GM21381 (cell line): Measurements from ENCODE around the gene BPGM.
"Not testable (repeated sequence)": the region's sequence is repeated elsewhere in the genome, so short reads cannot be mapped to it uniquely, and the experiment has no call there.

Source experiments
- ATAC-seq: cut with Tn5 transposase; IDR thresholded peaks from one replicate; pipeline ENCODE4 v1.9.1; 2021; ENCODE audit warnings: mild to moderate bottlenecking, moderate library complexity; ENCODE audit not compliant: unreplicated experiment

The BPGM gene

DNA sequence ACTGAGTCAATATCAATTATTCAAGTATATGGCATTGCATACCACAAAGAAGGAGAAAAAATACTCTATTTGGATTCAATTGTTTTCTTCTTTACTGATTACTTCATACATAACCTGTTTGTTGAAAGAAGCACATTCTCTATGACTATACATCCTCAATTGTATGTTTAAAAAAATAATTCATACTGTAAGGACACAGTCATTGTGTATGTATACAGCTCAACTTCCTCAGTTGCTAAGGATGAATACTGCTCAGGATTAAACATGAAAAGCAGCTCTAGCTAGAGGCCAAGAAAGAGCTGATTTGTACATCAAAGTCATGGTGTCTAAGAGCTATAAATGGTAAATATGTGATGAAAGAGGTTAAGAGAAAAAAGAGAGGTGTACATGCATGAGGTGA lies 15.8 kb upstream of the BPGM start:
- no peak for ATAC-seq

DNA sequence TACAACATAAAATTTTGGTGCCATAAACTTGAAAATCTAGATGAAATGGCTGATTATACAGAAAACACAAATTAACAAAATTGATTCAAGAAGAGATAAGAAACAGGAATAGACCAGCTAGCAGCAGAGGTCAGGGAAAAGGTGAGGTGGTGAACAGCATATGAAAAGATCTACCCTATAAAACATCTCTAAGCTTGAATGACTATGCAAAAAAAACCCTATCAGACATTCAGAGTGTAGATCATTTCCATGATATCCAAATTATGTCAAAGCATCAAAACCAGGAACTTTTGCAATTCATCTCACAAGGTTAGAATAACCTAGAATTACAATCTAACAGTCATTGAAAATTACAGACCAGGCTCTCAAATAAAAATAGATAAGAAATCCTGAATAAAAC lies 14.6 kb upstream of the BPGM start:
- ATAC-seq: no peak

DNA sequence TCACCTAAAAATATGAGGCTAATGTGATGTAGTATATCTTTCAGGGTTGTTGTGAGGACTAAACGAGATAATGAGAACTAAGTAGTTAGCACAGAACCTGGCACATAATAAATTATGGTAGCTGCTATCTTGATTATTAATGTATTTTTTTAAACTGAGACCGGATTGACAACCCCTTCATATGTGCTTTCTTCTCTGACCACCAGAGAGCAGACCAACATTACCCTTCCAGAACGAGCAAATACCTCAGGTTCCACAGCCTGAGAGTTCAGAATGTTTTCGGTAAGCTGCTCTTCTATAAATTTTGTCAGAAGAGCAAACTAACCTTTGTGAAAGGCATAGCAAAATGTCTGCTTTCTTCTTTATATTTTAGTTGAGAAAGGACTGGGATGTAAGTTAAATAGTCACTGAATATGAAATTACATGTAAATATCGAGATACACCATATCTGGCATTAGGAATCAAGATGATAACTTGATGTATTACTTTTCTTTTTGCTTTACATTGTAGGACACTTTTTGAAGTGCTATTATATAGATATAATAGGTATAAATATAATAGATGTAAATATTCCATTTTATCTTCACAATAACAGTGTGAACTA lies 13.6 kb upstream of the BPGM start:
- no peak for ATAC-seq

- peak; percentile 91 for ATAC-seq
Measured at GRCh38 chr7:134636008-134636449, 10.6 kb upstream of the BPGM start.

DNA sequence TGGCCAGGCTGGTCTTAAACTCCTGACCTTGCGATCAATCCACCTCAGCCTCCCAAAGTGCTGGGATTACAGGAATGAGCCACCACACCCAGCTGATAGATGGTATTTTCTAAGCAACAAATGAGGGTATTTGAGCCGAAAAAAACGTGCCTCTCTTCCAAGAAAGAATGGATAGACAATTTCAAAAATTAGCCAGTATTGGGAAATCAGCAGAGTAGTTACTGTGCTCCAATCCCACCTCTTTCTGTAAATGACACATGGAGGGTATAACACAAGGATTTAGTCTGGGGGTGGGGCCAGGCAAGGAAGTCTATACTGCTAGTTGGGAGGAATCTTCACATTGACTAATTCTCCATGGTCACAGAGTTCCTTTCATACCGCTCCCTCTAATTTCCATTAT lies 9.2 kb upstream of the BPGM start:
- no peak for ATAC-seq

DNA sequence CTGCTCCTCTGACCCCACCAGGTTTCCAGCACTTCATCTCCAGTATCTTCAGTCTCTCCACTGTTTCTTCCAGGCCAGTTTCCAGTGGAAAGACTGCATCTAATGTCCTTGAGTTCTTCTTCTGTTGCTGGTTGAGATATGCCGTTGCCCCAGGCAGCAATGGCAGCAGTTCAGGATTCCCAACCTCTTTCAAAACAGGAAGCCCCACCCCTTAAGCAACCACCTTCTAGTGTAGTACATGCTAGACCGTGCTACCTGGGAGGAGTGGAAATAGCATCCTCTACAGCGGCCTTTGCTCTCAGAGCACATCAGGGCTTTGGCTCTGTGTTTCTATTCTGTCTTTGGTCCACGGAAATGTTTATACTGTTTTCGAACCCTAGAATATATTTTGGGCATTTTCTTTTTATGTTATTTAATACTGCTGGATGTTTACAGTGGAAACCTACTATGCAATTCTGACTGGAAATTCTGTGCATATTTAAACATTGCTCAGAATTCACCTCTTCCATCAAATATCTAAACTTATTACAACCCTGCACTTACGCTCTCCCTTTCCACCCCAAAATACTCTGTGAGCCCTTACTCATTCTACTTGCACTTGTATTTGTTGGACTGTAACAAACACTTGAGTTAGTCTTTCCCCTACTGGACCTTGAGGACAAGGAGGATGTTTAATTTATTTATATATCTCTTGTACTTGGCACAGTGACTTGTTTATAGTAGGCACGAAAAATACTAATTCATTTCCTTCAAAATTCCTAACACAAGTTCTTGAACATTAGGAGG lies 8.5 kb upstream of the BPGM start:
- ATAC-seq: no peak

DNA sequence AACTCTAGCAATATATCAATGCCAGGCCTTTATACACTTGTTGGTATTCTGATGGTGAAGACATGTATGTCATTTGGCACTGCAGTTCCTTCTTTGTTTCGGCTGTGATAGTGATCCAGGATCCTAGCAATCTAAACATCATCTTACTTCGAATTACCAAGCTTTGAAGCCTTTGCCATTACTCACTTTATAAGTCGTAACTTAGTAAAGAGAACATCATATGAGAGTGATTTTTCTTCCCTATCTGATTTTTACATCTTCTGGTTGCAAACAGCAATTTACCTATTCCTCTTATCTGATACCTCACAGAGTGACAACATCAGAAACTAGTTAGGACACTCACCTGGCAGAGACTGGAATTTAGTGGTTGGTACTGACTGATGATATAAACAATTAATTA lies 7.6 kb upstream of the BPGM start:
- no peak for ATAC-seq

DNA sequence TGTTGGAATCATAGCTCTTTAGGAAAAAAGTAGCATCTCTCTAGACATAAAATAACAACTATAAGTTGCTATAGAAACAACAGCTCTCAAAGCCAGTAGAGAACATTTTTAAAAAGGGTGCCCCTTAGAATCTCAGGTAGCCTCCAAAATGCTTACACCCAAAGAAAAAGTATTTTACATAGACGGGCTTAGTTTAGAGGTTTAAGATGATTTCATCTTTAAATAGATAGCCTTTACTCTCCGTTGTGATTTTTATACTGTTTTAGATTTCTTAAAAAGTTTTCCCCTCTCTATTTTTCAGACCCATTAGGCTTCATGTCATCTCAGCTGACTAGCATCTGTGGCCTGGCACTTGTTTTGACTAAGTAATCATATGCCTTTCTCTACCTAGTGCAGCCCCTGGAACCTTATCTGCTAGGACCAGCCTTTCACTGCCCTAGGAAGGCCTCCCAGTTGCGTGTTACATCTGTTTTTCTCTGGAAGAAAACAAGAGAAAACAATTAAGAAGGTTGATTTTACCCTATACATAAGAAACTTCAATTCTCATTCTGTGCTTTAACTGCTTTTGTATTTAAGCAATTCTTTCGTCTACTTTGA lies 6.9 kb upstream of the BPGM start:
- no peak for ATAC-seq

DNA sequence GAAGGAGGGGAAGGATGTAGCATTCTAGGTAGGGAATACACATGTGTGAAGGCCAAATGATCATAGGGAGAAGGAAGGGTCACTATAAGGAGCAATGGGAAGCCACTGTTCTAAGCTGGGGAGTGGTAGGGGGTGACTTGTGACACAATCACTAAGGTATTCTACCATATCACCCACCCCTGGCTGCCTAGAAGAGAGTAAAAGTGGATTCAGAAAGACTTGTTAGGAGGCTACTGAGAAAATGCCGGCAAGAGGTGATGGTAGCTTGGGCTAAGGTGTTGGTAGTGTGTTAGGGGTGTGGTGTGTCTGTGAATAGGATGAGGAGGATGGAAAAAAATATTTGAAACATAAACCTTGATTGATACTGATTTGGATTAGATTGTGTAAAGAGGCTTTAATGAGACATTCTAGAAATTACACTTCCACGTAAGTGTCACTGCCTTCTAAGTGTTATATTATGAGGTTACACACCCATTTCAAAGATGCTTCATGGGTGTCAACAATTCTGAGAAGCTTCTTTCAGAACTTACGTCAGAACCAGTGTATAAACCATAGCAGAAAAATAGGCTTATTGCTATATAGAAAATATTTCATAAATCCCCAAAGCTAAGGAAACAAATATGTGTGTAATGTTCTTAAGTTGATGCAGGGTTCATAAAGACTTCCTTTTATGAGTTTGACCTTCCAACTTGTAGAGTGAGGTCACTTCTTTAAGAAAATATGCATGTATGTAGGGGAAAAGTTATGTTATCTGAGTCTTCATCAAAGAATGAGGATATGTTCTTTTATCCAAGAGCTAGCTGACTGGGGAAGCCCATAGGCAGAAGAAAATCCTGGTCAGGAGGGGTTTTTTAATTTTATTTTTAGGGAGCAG lies 5.6 kb upstream of the BPGM start:
- no peak for ATAC-seq

- not testable (repeated sequence) for ATAC-seq
Measured at GRCh38 chr7:134641981-134642380, 4.7 kb upstream of the BPGM start.

DNA sequence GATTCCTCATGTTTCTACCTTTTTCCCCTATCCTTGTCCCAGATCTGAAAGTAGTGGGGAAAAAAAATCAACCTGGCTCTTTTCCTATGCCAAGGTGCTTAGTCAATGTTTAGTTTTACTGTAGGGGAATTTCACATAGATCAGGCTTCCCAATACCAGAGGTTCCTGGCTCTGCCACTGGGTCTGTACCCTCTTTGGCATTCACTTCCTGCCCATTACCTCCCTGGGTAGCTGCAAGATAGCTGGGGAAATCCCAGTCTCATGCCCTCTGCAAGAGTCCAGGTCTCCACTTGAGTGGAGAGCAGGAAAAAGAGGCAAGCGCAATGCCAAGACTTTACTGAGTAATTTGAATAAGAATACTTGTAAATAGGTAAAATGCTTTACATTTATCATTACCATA lies 3.5 kb upstream of the BPGM start:
- ATAC-seq: no peak

DNA sequence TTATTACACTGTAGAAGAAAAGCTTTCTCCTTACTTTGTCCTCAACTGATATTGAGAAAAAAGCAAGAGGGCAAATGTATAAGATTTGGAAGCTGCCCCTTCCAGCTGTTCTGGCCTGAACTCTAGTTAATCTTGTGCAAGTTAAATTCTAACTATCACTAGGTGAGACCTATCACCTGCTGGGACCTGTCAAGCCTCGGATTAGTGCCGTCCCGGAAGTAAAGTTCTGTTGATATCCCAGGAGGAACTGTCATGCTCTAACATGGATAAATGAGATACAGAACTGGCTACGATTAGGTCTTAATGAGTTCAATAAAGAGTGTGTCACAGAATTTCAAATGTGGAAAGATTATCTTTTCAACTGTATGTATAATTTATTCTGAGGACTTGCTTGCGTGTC lies 1.2 kb upstream of the BPGM start:
- no peak for ATAC-seq

- ATAC-seq: no peak
Measured at GRCh38 chr7:134645935-134646334, 718 bp upstream of the BPGM start.

DNA sequence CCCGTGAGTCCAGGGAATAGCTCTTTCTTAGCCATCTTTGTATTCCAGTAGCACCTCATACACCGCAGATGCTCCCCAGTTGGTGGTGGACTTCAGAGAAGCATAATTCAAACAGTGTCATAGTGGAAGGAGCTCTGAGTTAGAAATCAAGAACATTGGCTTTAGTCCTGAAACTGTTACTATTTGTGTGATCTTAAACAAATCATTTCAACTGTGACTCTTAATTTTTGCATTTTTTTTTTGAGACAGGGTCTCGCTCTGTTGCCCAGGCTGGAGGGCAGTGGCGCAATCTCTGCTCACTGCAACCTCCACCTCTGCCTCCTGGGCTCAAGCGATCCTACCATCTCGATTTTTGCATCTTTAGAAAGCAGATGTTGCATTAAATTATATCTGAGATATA lies 1.8 kb downstream of the BPGM start:
- no peak for ATAC-seq

- no peak for ATAC-seq
Measured at GRCh38 chr7:134649226-134649775, 2.6 kb downstream of the BPGM start.

GRCh38 chr7:134651991-134652390 lies 5.3 kb downstream of the BPGM start:
- no peak for ATAC-seq

DNA sequence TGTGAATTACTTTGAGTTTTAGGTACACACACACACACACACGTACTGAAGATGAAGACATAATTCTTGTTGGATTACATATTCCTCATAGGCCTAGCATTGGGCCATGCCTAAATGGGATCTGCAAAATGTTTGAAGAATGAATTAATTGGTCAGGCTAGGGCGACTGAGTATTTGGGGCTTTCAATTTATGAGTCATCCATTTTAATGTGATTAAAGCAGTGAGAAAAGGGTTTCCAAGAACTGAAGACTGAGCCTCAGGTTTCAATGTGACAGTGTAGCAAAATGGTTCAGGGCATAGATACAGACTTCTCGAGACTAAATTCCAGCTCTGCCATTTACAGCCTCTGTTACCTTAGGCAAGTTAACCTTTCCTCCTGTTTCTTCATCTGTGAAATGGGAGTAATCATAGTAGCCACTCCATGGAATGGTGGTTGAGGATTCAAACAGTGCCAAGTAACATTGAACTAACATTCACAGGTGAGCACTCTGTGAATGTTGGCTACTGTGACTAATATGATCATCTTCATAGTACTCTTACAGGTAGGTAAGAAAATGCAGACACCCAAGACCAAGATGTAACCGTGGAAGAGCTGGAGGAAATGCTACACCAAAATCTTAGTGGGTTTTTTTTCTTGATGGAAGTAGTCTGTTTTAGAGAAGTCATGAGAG lies 7.6 kb downstream of the BPGM start:
- ATAC-seq: no peak

DNA sequence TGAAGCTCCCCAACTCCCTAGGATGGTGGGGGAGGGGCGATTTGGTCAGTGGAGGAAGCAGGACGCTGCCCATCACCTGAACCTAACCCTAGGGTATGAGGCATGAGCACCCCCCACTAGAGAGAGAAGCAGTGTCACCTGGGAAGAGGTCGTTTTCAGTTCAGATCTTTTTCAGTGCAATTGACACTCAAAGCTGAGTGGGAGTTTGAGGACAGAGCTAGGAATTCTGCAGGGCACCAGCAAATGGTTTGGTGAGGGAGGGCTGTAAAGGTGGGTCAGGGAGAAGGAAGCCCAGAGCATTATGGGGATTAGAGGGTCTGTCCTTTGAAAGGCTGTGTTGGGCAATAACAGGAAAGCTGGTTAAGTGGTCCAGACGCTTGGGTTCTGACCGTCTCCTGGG lies 10.9 kb downstream of the BPGM start:
- ATAC-seq: no peak

GRCh38 chr7:134660242-134660785 lies 13.7 kb downstream of the BPGM start:
- no peak for ATAC-seq

GRCh38 chr7:134660961-134661376 lies 14.3 kb downstream of the BPGM start:
- no peak for ATAC-seq
